Measurements from ENCODE around the gene KIR3DL2. TPM values are rescaled to one million over a fixed set of nuclear protein-coding genes. Genes with fewer than 3 reads are reported as not detected.
"Not testable (repeated sequence)": the region's sequence is repeated elsewhere in the genome, so short reads cannot be mapped to it uniquely, and the experiment has no call there.

KIR3DL2 gene
- not detected for polyA plus RNA-seq (ENCODE audit: insufficient read length)

DNA sequence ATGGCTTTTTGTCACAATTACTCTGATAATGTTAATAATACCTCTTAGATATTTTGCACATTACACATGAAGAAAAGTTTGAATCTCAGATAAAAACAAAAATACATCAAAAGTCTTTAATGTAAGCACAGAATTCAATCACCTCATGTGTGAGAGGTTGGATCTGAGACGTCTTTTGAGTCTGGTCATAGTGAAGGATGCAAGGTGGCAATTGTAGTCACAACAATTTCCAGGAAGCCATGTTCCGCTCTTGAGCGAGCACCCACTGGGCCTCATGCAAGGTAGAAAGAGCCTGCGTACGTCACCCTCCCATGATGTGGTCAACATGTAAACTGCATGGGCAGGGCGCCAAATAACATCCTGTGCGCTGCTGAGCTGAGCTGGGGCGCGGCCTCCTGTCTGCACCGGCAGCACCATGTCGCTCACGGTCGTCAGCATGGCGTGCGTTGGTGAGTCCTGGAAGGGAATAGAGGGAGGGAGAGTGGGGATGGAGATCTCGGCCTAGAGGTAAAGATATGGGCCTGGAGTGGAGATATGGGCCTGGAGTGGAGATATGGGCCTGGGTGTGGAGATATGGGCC, at the start of gene KIR3DL2:
KIR3DL2 (plus strand) TSS at position 383 of the 580 bp plus-strand sequence; CDS start at position 416, 33 bp downstream.
- not testable (repeated sequence) for DNase-seq

DNA sequence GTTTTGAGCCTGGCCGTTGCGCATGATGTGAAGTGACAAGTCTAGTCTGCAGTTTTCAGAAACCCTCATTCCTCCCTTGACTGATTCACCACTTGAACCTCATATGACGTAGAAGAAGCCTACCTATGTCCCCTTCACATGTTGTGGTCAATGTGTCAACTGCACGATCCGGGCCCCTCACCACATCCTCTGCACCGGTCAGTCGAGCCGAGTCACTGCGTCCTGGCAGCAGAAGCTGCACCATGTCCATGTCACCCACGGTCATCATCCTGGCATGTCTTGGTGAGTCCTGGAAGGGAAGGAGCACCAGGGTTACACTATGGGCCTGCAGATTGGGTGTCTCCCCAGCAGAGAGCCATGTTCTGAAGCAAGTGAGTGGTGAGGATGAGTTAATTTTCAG, 46.8 kb upstream of the KIR3DL2 start, which contains the start of gene KIR2DL4:
KIR2DL4 (plus strand) TSS at position 201 of the 400 bp plus-strand sequence; CDS start at position 243, 42 bp downstream.
- no peak for DNase-seq

DNA sequence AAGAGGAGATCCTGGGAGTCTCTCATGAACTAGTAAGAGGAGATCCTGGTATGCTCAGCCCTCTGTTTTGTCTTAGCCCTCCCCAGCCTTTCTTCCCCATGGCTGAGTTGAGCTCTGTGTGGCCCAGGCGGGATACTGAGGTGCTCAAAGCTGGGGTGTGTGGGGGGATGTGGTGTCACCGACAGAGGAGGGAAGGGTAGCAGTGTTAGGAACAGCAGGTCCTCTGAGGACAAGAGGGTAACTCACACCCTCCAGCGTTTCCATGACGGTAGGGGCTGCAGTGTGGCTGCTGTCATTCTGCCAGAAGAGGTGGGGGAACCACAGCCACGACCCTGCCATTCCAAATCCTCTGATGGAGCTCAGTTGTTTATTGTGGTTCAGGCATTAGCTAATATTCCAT, 46.1 kb upstream of the KIR3DL2 start:
- DNase-seq: no peak

DNA sequence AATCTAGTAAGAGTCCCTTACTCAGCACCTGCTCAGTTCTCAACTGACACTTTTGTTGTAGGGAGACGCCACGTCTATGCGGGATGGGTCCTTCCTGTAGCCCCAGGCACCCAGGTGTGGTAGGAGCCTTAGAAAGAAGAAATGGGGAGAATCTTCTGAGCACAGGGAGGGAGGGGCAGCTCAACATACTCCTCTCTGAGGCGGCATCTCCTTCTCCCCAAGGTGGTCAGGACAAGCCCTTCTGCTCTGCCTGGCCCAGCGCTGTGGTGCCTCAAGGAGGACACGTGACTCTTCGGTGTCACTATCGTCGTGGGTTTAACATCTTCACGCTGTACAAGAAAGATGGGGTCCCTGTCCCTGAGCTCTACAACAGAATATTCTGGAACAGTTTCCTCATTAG, 45.7 kb upstream of the KIR3DL2 start:
- no peak for DNase-seq

DNA sequence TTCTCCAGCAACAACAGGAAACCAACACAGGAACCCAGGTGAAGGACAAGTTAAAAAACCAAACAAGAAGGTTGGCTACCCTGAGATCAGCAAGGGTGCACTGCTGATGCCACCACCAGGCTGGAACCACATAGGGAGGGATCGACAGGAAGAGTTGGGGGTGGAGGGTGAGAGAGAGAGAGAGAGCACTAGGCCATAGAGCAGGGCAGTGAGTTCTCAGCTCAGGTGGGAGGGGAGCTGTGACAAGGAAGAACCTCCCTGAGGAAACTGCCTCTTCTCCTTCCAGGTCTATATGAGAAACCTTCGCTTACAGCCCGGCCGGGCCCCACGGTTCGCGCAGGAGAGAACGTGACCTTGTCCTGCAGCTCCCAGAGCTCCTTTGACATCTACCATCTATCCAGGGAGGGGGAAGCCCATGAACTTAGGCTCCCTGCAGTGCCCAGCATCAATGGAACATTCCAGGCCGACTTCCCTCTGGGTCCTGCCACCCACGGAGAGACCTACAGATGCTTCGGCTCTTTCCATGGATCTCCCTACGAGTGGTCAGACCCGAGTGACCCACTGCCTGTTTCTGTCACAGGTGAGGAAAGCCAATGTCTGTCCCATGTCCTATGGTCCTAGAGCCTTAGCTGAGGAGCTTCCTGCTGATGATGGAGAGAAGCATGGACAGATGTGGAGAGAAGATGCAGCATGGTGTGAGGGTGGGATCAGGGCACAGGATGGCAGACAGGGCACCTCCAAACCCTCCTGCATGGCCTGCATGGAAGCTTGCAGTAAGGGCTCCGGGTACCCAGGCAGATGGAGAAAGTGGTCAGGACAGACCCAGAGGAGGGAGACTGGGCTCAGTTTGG, 44.4 kb upstream of the KIR3DL2 start:
- DNase-seq: no peak

DNA sequence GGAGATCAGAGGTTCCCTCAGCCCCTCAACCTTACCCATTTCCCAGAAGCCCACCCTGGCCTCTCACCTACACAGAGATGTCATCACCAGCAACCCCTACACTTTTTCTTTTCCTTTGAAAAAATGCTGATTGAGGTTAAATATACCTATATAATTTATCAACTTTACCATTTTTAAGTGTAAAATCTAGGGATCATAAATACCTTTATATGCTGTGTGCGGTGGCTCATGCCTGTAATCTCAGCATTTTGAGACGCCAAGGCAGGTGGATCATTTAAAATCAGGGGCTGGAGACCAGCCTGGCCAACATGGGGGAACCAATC, 43.8 kb upstream of the KIR3DL2 start:
- DNase-seq: no peak

DNA sequence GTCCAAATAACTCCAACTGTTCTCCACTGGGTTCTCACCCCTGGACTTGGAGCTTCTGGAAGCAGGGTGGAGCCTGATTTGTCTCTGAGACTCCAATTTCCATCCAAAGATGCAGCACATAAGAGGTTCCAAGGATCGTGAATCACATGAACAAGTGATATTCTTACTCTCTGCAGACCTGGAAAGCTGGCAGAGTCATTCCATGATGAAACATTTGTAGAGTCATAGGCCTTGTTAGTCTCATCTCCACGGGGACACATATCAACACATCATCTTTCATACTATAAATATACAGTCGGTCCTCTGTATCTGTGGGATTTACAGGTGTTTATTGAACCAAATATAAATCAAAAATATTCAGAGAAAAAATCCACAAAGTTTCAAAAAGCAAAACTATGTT, 35.7 kb upstream of the KIR3DL2 start:
- not testable (repeated sequence) for DNase-seq

DNA sequence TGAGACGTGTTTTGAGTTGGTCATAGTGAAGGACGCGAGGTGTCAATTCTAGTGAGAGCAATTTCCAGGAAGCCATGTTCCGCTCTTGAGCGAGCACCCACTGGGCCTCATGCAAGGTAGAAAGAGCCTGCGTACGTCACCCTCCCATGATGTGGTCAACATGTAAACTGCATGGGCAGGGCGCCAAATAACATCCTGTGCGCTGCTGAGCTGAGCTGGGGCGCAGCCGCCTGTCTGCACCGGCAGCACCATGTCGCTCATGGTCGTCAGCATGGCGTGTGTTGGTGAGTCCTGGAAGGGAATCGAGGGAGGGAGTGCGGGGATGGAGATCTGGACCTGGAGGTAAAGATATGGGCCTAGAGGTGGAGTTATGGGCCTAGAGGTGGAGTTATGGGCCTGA, 34.0 kb upstream of the KIR3DL2 start, which contains the start of gene KIR3DL1:
KIR3DL1 (plus strand) TSS at position 218 of the 400 bp plus-strand sequence.
- not testable (repeated sequence) for DNase-seq

DNA sequence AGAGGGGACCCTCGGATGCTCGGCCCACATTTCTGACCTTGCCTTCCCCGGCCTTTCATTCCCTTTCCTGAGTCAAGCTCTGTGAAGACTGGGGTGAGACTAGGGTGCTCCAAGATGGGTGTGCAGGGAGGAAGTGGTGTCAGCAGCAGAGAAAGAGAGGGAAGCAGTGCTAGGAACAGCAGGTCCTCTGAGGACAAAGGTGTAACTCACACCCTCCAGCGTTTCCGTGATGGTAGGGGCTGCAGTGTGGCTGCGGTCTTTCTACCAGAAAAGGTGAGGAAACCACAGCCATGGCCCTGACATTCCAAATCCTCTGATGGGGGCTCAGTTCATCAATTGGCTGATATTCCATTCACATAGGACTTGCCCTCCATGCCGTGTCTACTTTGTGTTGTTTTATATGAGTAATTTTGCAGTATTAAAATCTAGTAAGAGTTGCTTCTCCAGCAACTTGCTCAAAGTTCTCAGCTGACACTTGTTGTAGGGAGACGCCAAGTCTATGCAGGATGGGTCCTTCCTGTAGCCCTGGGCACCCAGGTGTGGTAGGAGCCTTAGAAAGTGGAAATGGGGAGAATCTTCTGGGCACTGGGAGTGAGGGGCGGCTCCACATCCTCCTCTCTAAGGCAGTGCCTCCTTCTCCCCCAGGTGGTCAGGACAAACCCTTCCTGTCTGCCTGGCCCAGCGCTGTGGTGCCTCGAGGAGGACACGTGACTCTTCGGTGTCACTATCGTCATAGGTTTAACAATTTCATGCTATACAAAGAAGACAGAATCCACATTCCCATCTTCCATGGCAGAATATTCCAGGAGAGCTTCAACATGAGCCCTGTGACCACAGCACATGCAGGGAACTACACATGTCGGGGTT, 32.3 kb upstream of the KIR3DL2 start:
- no peak for DNase-seq

DNA sequence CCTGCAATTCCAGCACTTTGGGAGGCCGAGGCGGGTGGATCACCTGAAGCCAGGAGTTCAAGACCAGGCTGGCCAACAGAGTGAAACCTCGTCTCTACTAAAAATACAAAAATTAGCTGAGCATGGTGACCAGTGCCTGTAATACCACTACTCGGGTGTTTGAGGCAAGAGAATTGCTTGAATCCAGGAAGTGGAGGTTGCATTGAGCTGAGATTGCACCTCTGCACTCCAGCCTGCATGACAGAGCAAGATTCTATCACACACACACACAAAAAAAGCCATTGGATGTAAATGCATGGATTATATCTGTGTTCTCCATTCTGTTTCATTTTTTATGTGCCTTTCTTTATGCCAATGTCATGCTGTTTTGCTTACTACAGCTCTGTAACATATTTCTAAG, 25.8 kb upstream of the KIR3DL2 start:
- not testable (repeated sequence) for DNase-seq

DNA sequence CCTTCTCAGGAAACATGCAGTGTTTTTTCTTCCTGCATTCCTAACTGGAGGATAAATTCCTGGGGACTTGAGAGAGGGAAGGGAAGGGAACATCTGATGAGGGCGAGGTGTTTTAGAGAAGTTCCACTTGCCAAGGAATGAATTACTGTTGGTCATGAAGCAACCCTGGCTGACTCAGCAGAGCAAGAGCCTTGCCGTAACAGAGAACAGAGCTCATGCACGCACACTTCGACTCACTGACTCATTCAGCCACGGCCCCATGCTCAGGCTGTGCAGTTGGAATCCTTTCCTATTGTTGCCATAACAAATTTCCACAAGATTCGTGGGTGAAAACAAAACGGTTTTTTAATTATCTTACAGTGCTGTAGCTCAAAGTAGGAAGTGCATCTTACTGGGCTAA, 24.9 kb upstream of the KIR3DL2 start:
- DNase-seq: not testable (repeated sequence)

DNA sequence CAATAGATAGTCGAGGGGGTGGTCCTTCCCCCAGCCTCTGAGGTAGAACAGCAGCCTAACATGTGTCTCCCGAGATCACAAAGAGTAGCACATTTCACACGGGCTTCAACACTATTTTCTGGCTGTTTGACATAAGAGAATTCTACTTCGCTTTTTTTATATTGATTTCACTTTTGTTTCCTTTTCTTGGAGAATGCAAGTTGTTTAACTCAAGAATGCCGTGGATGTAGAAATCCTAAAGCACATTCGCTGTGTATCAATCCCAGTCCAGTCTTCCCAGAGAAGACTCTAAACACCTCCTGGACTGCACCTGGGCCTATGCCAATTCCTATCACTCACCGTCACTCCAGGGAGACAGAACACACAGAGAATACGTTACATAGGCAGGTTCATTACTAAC, 22.2 kb upstream of the KIR3DL2 start:
- not testable (repeated sequence) for DNase-seq

DNA sequence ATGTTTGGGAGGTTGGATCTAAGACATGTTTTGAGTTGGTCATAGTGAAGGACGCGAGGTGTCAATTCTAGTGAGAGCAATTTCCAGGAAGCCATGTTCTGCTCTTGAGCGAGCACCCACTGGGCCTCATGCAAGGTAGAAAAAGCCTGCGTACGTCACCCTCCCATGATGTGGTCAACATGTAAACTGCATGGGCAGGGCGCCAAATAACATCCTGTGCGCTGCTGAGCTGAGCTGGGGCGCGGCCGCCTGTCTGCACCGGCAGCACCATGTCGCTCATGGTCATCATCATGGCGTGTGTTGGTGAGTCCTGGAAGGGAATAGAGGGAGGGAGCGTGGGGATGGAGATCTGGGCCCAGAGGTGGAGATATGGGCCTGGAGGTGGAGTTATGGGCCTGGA, 17.7 kb upstream of the KIR3DL2 start, which contains the start of gene KIR2DS4:
KIR2DS4 (plus strand) TSS at position 181 of the 400 bp plus-strand sequence.
- not testable (repeated sequence) for DNase-seq

DNA sequence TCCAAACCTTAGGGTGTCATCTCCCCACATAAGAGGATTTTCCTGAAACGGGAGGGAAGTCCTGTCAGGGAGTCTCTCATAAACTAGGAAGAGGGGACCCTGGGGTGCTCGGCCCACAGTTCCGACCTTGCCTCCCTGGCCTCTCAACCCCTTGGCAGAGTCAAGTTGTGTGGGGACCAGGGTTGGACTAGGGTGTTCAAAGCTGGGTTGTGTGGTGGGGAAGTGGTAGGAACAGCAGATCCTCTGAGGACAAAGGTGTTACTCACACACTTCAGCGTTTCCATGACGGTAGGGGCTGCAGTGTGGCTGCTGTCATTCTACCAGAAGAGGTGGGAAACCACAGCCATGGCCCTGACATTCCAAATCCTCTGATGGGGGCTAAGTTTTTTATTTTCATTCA, 15.1 kb upstream of the KIR3DL2 start:
- DNase-seq: not testable (repeated sequence)

DNA sequence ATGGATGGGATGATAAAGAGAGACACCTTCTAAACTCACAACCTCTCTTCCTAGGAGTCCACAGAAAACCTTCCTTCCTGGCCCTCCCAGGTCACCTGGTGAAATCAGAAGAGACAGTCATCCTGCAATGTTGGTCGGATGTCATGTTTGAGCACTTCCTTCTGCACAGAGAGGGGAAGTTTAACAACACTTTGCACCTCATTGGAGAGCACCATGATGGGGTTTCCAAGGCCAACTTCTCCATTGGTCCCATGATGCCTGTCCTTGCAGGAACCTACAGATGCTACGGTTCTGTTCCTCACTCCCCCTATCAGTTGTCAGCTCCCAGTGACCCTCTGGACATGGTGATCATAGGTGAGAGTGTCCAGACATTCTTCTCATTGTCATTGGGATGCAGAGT, 12.7 kb upstream of the KIR3DL2 start:
- DNase-seq: not testable (repeated sequence)

DNA sequence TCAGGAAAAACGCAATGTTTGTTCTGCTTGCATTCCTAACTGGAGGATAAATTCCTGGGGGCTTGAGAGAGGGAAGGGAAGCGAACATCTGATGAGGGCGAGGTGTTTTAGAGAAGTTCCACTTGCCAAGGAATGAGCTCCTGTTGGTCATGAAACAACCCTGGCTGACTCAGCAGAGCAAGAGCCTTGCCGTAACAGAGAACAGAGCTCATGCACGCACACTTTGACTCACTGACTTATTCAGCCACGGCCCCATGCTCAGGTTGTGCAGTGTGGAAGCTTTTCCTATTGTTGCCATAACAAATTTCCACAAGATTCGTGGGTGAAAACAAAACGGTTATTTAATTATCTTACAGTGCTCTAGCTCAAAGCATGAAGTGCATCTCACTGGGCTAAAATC, 7.1 kb upstream of the KIR3DL2 start:
- not testable (repeated sequence) for DNase-seq

DNA sequence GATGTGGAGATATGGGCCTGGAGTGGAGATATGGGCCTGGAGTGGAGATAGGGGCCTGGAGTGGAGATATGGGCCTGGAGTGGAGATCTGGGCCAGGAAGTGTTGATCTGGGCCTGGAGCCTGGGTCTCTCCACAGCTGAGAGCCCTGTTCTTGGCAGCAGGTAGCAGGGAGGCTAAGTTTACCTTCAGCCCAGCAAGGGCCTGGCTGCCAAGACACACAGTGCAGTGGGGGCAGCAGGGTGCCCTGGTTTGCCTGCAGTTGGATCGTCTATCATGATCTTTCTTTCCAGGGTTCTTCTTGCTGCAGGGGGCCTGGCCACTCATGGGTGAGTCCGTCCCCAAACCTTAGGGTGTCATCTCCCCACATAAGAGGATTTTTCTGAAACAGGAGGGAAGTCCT, 687 bp downstream of the KIR3DL2 start:
- DNase-seq: no peak

DNA sequence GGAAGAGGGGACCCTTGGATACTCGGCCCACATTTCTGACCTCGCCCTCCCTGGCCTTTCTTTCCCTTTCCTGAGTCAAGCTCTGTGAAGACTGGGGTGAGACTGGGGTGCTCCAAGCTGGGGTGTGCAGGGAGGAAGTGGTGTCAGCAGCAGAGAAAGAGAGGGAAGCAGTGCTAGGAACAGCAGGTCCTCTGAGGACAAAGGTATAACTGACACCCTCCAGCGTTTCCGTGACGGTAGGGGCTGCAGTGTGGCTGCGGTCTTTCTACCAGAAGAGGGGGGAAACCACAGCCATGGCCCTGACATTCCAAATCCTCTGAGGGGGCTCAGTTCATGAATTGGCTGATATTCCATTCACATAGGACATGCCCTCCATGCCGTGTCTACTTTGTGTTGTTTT, 1.1 kb downstream of the KIR3DL2 start:
- no peak for DNase-seq

DNA sequence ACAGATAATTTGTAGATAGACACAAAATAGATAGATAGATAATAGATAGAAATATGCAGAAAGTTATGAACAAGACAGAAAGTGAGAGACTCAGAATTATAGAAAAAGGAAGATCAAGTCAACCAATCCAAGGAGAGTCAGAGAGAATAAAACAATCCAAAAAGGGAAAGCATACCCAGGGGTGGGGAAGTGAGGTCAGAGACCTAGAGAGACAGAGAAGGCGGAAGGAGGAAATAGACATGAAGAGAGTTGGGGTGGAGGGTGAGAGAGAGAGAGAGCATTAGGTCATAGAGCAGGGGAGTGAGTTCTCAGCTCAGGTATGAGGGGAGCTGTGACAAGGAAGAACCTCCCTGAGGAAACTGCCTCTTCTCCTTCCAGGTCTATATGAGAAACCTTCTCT, 5.0 kb downstream of the KIR3DL2 start:
- not testable (repeated sequence) for DNase-seq

DNA sequence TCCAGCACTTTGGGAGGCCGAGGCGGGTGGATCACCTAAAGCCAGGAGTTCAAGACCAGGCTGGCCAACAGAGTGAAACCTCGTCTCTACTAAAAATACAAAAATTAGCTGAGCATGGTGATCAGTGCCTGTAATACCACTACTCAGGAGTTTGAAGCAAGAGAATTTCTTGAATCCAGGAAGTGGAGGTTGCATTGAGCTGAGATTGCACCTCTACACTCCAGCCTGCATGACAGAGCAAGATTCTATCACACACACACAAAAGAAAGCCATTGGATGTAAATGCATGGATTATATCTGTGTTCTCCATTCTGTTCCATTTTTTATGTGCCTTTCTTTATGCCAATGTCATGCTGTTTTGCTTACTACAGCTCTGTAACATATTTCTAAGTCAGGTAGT, 8.2 kb downstream of the KIR3DL2 start:
- not testable (repeated sequence) for DNase-seq

DNA sequence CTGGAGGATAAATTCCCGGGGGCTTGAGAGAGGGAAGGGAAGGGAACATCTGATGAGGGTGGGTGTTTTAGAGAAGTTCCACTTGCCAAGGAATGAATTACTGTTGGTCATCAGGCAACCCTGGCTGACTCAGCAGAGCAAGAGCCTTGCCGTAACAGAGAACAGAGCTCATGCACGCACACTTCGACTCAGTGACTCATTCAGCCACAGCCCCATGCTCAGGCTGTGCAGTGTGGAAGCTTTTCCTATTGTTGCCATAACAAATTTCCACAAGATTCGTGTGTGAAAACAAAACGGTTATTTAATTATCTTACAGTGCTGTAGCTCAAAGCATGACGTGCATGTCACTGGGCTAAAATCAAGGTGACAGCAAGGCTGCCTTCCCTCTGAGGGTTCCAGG, 9.2 kb downstream of the KIR3DL2 start:
- not testable (repeated sequence) for DNase-seq

DNA sequence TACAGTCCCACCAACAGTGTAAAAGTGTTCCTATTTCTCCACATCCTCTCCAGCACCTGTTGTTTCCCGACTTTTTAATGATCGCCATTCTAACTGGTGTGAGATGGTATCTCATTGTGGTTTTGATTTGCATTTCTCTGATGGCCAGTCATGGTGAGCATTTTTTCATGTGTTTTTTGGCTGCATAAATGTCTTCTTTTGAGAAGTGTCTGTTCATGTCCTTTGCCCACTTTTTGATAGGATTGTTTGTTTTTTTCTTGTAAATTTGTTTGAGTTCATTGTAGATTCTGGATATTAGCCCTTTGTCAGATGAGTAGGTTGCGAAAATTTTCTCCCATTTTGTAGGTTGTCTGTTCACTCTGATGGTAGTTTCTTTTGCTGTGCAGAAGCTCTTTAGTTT, 13.2 kb downstream of the KIR3DL2 start:
- DNase-seq: not testable (repeated sequence)

DNA sequence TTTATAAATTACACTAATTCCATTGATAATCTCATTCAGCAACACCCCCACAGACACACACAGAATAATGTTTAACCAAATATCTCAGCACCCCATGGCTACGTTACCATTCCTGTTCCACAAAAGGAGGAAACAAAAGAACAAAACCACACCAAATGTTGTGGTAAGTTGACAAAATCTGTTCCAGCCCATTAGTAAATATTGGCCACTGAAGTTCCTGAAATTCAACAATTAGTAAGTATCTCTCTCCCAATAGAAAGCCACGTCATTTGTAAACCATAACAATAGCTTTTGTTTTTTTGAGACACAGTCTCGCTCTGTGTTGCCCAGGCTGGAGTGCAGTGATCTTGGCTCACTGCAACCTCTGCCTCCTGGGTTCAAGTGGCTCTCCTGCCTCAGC, 21.5 kb downstream of the KIR3DL2 start:
- DNase-seq: no peak
